H1 (cell line): ENCODE results near the gene PPARA. TPM values are rescaled to one million over a fixed set of nuclear protein-coding genes. Genes with fewer than 3 reads are reported as not detected.

Experiments used
- CTCF ChIA-PET: fragments of 300-600 bp; sonication (Branson Sonifier 250); formaldehyde crosslinking; loops from one replicate; lab custom pipeline; 2021; ENCODE audit not compliant: partially characterized antibody; lab: Charles Lee
- POLR2A ChIA-PET: fragments of 300-600 bp; sonication (Branson Sonifier 250); formaldehyde crosslinking; loops from one replicate; lab custom pipeline; 2021; ENCODE audit warnings: inconsistent platforms; ENCODE audit not compliant: partially characterized antibody; lab: Charles Lee
- DNase-seq, 2 experiments: peaks; one replicate each; pipeline versions ENCODE4 v3.0.0 to v3.0.0-alpha.2; 2010 to 2022; ENCODE audit warnings: low spot score in 2 of 2, low read depth in 1 of 2, mixed read lengths in 1 of 2
- FAIRE-seq: peaks from 2 replicates; lab custom pipeline; 2011; peaks lifted over from hg19 to GRCh38; lab: Jason Lieb, UNC
- H2AFZ ChIP-seq: 2 replicates; pipeline ENCODE4 v1.8.1; 2012; ENCODE audit warnings: low read length, inconsistent platforms
- H2AK5ac ChIP-seq: 2 replicates; pipeline ENCODE4 v1.6.1; 2013; ENCODE audit warnings: low read depth, low read length
- H2BK120ac ChIP-seq: replicated peaks from 2 replicates; pipeline ENCODE3; 2013; ENCODE audit warnings: low read depth, low read length, inconsistent platforms
- H2BK12ac ChIP-seq: 2 replicates; pipeline ENCODE4 v1.6.1; 2013; ENCODE audit warnings: low read depth, low read length
- H2BK15ac ChIP-seq: 2 replicates; pipeline ENCODE4 v1.6.1; 2013; ENCODE audit warnings: low read length
- H2BK20ac ChIP-seq: 2 replicates; pipeline ENCODE4 v1.6.1; 2013; ENCODE audit warnings: low read length
- H2BK5ac ChIP-seq: 2 replicates; pipeline ENCODE4 v1.6.1; 2013; ENCODE audit warnings: low read depth, low read length
- H3K14ac ChIP-seq: 2 replicates; pipeline ENCODE4 v1.6.1; 2013; ENCODE audit warnings: inconsistent platforms; ENCODE audit not compliant: insufficient read length
- H3K18ac ChIP-seq: 2 replicates; pipeline ENCODE4 v1.6.1; 2013; ENCODE audit warnings: low read length; ENCODE audit errors: extremely low read depth
- H3K23ac ChIP-seq: 2 replicates; pipeline ENCODE4 v1.6.1; 2013; ENCODE audit warnings: inconsistent platforms; ENCODE audit not compliant: insufficient read length
- H3K23me2 ChIP-seq: 2 replicates; pipeline ENCODE4 v1.6.1; 2013; ENCODE audit warnings: low read depth, low read length
- H3K27ac ChIP-seq: 2 replicates; pipeline ENCODE4 v1.6.1; 2011; ENCODE audit warnings: low read depth, low read length, inconsistent platforms
- H3K27me3 ChIP-seq, 4 experiments: replicated peaks in 1 of 4; 1 replicate in 1 of 4; 2 replicates in 3 of 4; pipeline versions ENCODE4 v1.6.1 to v1.8.1; 2011 to 2013; ENCODE audit warnings: low read length in 3 of 4, mild to moderate bottlenecking in 3 of 4, inconsistent platforms in 2 of 4, mixed read lengths in 2 of 4, moderate library complexity in 1 of 4; ENCODE audit not compliant: control insufficient read depth in 3 of 4, insufficient read depth in 3 of 4; ENCODE audit errors: extremely low read depth in 1 of 4
- H3K36me3 ChIP-seq, 4 experiments: 2 replicates each; pipeline versions ENCODE4 v1.6.1 to v1.8.1; 2011 to 2013; ENCODE audit warnings: mild to moderate bottlenecking in 4 of 4, low read length in 3 of 4, moderate library complexity in 2 of 4, control low read depth in 1 of 4, inconsistent platforms in 1 of 4; ENCODE audit not compliant: insufficient read depth in 4 of 4, control insufficient read depth in 2 of 4
- H3K4ac ChIP-seq: replicated peaks from 2 replicates; pipeline ENCODE3; 2013; ENCODE audit warnings: low read length, low read depth, mixed read lengths, inconsistent platforms; ENCODE audit not compliant: insufficient read length
- H3K4me1 ChIP-seq, 4 experiments: replicated peaks in 1 of 4; 1 replicate in 1 of 4; 2 replicates in 3 of 4; pipeline versions ENCODE4 v1.6.1 to v1.8.1; 2011 to 2013; ENCODE audit warnings: low read length in 3 of 4, inconsistent platforms in 2 of 4, mixed read lengths in 1 of 4; ENCODE audit not compliant: insufficient read depth in 4 of 4, control insufficient read depth in 3 of 4
- H3K4me2 ChIP-seq, 2 experiments: 2 replicates each; pipeline versions ENCODE4 v1.6.1 to v1.8.1; 2011 to 2013; ENCODE audit warnings: low read depth in 2 of 2, low read length in 2 of 2, control low read depth in 1 of 2, inconsistent platforms in 1 of 2, mild to moderate bottlenecking in 1 of 2; ENCODE audit not compliant: insufficient read depth in 1 of 2
- H3K4me3 ChIP-seq, 4 experiments: fragments of 200-600, 300-600 bp in 1 of 4; sonication (generic), shearing (Covaris generic), sonication (Bioruptor Twin) in 1 of 4; 2 replicates each; pipeline versions ENCODE4 v1.5.1 to v1.8.1; 2011 to 2016; ENCODE audit warnings: low read length in 4 of 4, low read depth in 3 of 4, control low read depth in 2 of 4, inconsistent platforms in 2 of 4, mild to moderate bottlenecking in 2 of 4, mixed read lengths in 1 of 4, moderate library complexity in 1 of 4; ENCODE audit not compliant: insufficient read depth in 2 of 4; ENCODE audit errors: extremely low read depth in 1 of 4
- H3K56ac ChIP-seq: replicated peaks from 2 replicates; pipeline ENCODE3; 2013; ENCODE audit warnings: low read depth, mild to moderate bottlenecking, mixed read lengths, low read length, inconsistent platforms; ENCODE audit not compliant: insufficient read length
- H3K79me1 ChIP-seq: 2 replicates; pipeline ENCODE4 v1.6.1; 2013; ENCODE audit warnings: low read depth, low read length, control low read depth
- H3K79me2 ChIP-seq, 2 experiments: 2 replicates each; pipeline versions ENCODE4 v1.6.1 to v1.8.1; 2012 to 2013; ENCODE audit warnings: low read length in 2 of 2, mild to moderate bottlenecking in 2 of 2, inconsistent platforms in 1 of 2; ENCODE audit not compliant: insufficient read depth in 2 of 2, control insufficient read depth in 1 of 2
- H3K9ac ChIP-seq, 4 experiments: replicated peaks in 1 of 4; 1 replicate in 1 of 4; 2 replicates in 3 of 4; pipeline versions ENCODE4 v1.6.1 to v1.8.1; 2011 to 2013; ENCODE audit warnings: low read depth in 3 of 4, low read length in 3 of 4, control low read depth in 2 of 4, mild to moderate bottlenecking in 2 of 4, moderate library complexity in 2 of 4, inconsistent platforms in 1 of 4; ENCODE audit errors: extremely low read depth in 1 of 4
- H3K9me3 ChIP-seq, 2 experiments: 2 replicates each; pipeline versions ENCODE4 v1.6.1 to v1.8.1; 2012 to 2013; ENCODE audit warnings: mild to moderate bottlenecking in 2 of 2, moderate library complexity in 2 of 2, control low read depth in 1 of 2, inconsistent platforms in 1 of 2, low read depth in 1 of 2, low read length in 1 of 2, mixed read lengths in 1 of 2; ENCODE audit not compliant: insufficient read depth in 2 of 2
- H4K20me1 ChIP-seq, 2 experiments: replicated peaks in 1 of 2; 2 replicates each; pipeline versions ENCODE3 to v1.8.1; 2011 to 2013; ENCODE audit warnings: inconsistent platforms in 2 of 2, low read length in 2 of 2, mild to moderate bottlenecking in 1 of 2; ENCODE audit not compliant: insufficient read depth in 2 of 2, control insufficient read depth in 1 of 2
- H4K5ac ChIP-seq: 2 replicates; pipeline ENCODE4 v1.6.1; 2013; ENCODE audit warnings: low read length, low read depth, mixed read lengths, inconsistent platforms; ENCODE audit not compliant: insufficient read length
- H4K8ac ChIP-seq: 2 replicates; pipeline ENCODE4 v1.8.0; 2013; ENCODE audit warnings: mild to moderate bottlenecking, moderate library complexity, low read length, inconsistent platforms; ENCODE audit not compliant: insufficient read depth; ENCODE audit errors: extremely low read depth
- H4K91ac ChIP-seq: replicated peaks from 2 replicates; pipeline ENCODE3; 2013; ENCODE audit warnings: low read length, mixed read lengths, inconsistent platforms; ENCODE audit not compliant: insufficient read length
- RAD21 ChIP-seq, 2 experiments: IDR thresholded peaks in 1 of 2; conservative IDR thresholded peaks in 1 of 2; 2 replicates each; pipeline ENCODE4 v1.6.1; 2011; ENCODE audit warnings: low read depth in 2 of 2, low read length in 2 of 2, improper control_type of control experiment in 1 of 2, inconsistent platforms in 1 of 2, mild to moderate bottlenecking in 1 of 2, moderate library complexity in 1 of 2
- SIX5 ChIP-seq: IDR thresholded peaks from 2 replicates; pipeline ENCODE4 v1.6.1; 2011; ENCODE audit warnings: mild to moderate bottlenecking, low read depth, low read length
- WGBS, 2 experiments: shearing (Covaris generic) in 1 of 2; methylation state at CpG; one replicate each; pipeline versions ENCODE4 v1.1.6 to v1.1.7; 2013 to 2015; ENCODE audit warnings: low lambda C conversion rate in 2 of 2, mixed read lengths in 2 of 2, inconsistent platforms in 1 of 2, low coverage in 1 of 2, missing lambda C conversion rate in 1 of 2; ENCODE audit not compliant: insufficient replicate concordance in 2 of 2, insufficient coverage in 1 of 2, insufficient read length in 1 of 2; ENCODE audit errors: extremely low coverage in 1 of 2, missing lambda C conversion rate in 1 of 2; 5-methylcytosine and 5-hydroxymethylcytosine counted together
- polyA plus RNA-seq, 7 experiments: library from polyadenylated mRNA; depleted of rRNA in 3 of 7; stranded (reverse) in 5 of 7; unstranded in 2 of 7; fragments of >200 nt in 5 of 7; fragments of 200-250 nt in 2 of 7; gene quantifications; 1 replicate in 5 of 7; 2 replicates in 1 of 7; 4 replicates in 1 of 7; pipeline versions ENCODE4 v1.2.1 to v1.2.3, GENCODE V29; 2011 to 2013; ENCODE audit warnings: missing spikeins in 2 of 7, mixed read lengths in 2 of 7
- total RNA-seq: library from RNA; stranded (reverse); fragmentation: NEBNext Ultra II Directional; extraction: Animal tissue kit (Norgen Biotek cat#: 25700); gene quantifications from 2 replicates; pipeline ENCODE4 v1.2.1, GENCODE V29; 2021

Gene PPARA
- total and polyA plus RNA-seq, 2 of the 8 experiments (the other 6 are each of a cell fraction or from before 2014, with no cell fraction given), result 3.1 to 8.2 TPM

GRCh38 chr22:46226577-46226976, 76.3 kb downstream of the PPARA start:
- Histone ChIP-seq H3K9me3 (no peaks in the 10 kb centered on the region), H3K27me3 (no peaks in the 10 kb centered on the region), H2AK5ac (no peak overlapping the region), H4K91ac (no peak overlapping the region), H3K27ac (no peak overlapping the region), H2BK5ac (no peak overlapping the region), H3K56ac (no peak overlapping the region), H3K79me1 (no peaks in the 10 kb centered on the region), H2BK15ac (no peak overlapping the region), H2BK120ac (no peak overlapping the region), H3K36me3 (no peaks in the 10 kb centered on the region), H4K8ac (no peak overlapping the region), H3K4me2 (no peak overlapping the region), H3K14ac (no peak overlapping the region), H4K5ac (no peak overlapping the region), H3K18ac (no peak overlapping the region), H3K23ac (no peak overlapping the region), H3K79me2 (no peaks in the 10 kb centered on the region), H4K20me1 (peaks cover 0 to 7% of the 10 kb centered on the region in 2 experiments), H3K4me1 (no peaks in the 10 kb centered on the region; a peak in 2 of 7 replicates), H2BK20ac (no peak overlapping the region), H3K4ac (no peak overlapping the region), H3K4me3 (no peak overlapping the region), H3K9ac (no peak overlapping the region), H3K23me2 (no peaks in the 10 kb centered on the region), H2AFZ (no peak overlapping the region), H2BK12ac (no peak overlapping the region)
- FAIRE-seq, result no peak
- no peak for DNase-seq
- TF ChIP-seq RAD21 (IDR thresholded peaks at IDR 0.05 in 1 of 2, conservative IDR thresholded peaks at IDR 0.05 in 1 of 2; ENCODE audit: low read depth in 2 of 2, low read length in 2 of 2) (no peak), SIX5 (no peak)
- ChIA-PET CTCF (interaction anchor here (0.6 to 2.8 kb wide), 4 partner anchors 22 to 220 kb away, joined by 3 to 8 read pairs (median 4); partner anchors contain the start of gene PKDREJ), POLR2A (interaction anchor here (1.2 kb wide), 1 partner anchor 21 kb away, joined by 3 read pairs; no protein-coding TSS in a partner anchor)
- 88% methylated on average over 7 of the region's 7 CpGs; no CpG with 5 or more reads in 1 of the 2 experiments for WGBS, 2 experiments
